Activated naive CD4-positive, alpha-beta T cell treated with anti-CD3 and anti-CD28 coated beads for 36 hours (primary cell): ENCODE data around the gene ECEL1. TPM values are rescaled to one million over a fixed set of nuclear protein-coding genes. Genes with fewer than 3 reads are reported as not detected.
A peak's percentile ranks its signal among the peaks of the same experiment; 100 is the strongest.

Experiments used
- CTCF ChIA-PET: fragments of 350-600 bp; sonication (Branson Sonifier 250); formaldehyde crosslinking; loops from one replicate; lab custom pipeline; 2021; ENCODE audit warnings: antibody characterized with exemption; lab: Charles Lee
- DNase-seq: peaks from one replicate; pipeline ENCODE4 v3.0.0-alpha.2; 2020
- H3K27ac Mint-ChIP-seq: one replicate; pipeline ENCODE4 v1.8.0; 2021; ENCODE audit warnings: mild to moderate bottlenecking, mixed read lengths
- H3K27me3 Mint-ChIP-seq: one replicate; pipeline ENCODE4 v1.8.0; 2021; ENCODE audit warnings: low read depth, mixed read lengths
- H3K36me3 Mint-ChIP-seq: one replicate; pipeline ENCODE4 v1.8.0; 2021; ENCODE audit warnings: low read depth, mixed read lengths
- H3K4me1 Mint-ChIP-seq: one replicate; pipeline ENCODE4 v1.8.0; 2021; ENCODE audit warnings: low read depth, mixed read lengths
- H3K4me3 Mint-ChIP-seq: one replicate; pipeline ENCODE4 v1.8.0; 2021; ENCODE audit warnings: mild to moderate bottlenecking, moderate library complexity, mixed read lengths
- H3K9me3 Mint-ChIP-seq: one replicate; pipeline ENCODE4 v1.8.0; 2021; ENCODE audit warnings: mixed read lengths
- intact Hi-C: fragments of 100-400 bp; cut with micrococcal nuclease; formaldehyde crosslinking; loops from one replicate; pipeline ENCODE4 v1.15.1; 2023
- total RNA-seq, 2 experiments: library from RNA; stranded (reverse); gene quantifications; one replicate each; pipeline ENCODE4 v1.2.3, GENCODE V29; 2021

ECEL1 gene
- total RNA-seq, 2 experiments from 2014 or later: 0.12 TPM; not detected in 1

DNA sequence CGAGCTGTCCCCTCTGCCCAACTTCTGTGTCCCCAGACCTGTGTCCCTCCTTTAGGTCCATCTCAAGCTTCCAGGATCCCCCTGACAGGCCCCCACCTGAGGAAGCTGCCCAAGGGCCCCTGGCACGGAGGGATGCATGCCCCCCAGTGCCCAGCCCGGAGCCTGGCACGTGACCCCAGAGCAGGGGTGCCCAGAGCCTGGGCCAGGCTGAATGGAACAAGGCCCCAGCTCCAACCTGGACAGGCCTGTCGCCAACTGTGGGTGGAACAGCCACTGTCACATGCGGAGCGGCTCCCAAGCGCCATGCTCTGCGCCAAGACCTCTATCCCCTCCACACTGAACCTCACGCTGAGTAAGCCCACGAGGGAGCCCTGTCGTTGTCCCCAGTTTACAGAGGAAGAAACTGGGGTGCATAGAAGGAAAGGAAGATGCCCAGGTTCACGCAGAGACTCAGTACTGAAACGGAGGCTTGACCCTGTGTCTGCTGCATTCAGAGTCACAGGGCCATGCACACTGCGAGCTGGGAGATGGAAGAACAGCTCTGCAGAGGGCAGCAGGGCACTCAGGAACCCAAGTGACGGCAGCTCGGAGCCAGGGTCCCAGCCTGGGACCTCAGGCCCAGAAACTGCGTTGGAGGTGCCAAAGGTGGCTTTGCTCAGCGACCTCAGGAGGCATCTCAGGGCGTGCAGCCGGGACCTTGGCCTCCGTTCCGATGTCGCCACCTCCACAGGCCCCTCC lies 5.5 kb upstream of the ECEL1 start:
- Mint-ChIP-seq H3K36me3 (no peaks in the 10 kb centered on the region), H3K27ac (no peak overlapping the region), H3K27me3 (peaks cover 13% of the 10 kb centered on the region), H3K4me1 (no peaks in the 10 kb centered on the region), H3K9me3 (no peaks in the 10 kb centered on the region), H3K4me3 (no peak overlapping the region)
- CTCF ChIA-PET: interaction anchor here (1.4 kb wide), 1 partner anchor 640 kb away, joined by 3 read pairs; no protein-coding TSS in a partner anchor
- DNase-seq: no peak
- intact Hi-C loops: no loop called here

DNA sequence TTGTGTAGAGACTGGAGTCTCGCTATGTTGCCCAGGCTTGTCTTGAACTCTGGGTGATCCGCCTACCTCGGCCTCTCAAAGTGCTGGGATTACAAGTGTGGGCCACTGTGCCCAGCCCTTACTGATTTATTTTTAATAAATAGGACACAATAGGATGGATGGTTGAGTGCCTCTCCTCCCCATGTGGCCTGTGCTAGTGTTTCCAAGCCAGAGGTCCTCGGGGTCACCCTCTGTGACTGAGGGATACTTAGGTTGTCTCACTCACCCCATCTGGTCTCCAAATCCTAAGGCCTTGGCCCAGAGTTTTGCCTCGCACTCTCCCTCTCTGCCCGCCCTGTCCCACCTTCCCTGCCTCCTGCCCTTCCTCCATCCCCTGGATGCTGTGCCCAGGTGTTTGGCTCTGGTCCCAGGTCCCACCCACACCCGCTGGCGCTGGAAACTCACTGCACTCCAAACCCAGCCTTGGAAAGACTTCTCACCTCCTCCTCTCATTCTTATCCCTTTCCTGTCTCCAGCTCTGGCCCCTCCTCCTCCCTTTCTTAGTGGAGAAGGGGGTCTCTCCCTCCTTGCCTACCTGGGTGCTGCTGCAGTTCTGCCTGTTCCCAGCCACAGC lies 4.7 kb upstream of the ECEL1 start:
- H3K36me3 Mint-ChIP-seq: no peaks in the 10 kb centered on the region

DNA sequence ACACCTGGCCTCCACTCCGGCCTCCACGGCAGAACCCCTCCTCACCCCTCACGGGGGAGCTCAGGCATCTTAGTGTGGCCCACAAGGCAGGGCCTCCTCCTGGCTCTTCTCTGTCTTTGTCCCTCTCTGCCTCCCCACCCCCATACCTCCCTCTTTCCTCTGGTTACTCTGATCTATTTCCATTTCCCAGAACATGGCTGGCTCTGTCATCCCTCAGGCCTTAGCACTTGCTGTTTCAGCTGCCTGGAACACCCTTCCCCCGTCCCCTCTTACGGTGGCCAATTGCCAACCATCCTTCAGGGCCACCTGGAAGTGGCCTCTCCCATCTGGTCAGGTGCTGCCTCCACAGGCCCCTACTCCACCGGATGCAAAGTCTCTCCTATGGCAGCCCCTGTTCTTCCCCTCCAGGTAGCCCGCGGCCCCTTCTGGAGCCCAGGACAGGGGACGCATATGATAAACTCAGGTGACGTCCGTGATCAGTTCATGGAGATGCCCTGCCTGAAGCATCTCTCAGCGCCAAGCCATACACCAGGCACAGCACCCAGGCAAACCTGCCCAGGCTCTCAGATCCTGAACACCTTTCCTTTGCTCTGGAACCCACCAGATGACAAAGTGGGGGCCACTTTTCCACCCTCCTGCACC lies 3.6 kb upstream of the ECEL1 start:
- Mint-ChIP-seq H3K4me1 (no peaks in the 10 kb centered on the region), H3K27me3 (peaks cover 22% of the 10 kb centered on the region), H3K9me3 (no peaks in the 10 kb centered on the region), H3K4me3 (no peak overlapping the region), H3K36me3 (no peaks in the 10 kb centered on the region), H3K27ac (no peak overlapping the region)
- DNase-seq: no peak
- CTCF ChIA-PET: no interaction called here
- intact Hi-C loops: no loop called here

More for the DNA sequence above, 4.7 kb upstream of the ECEL1 start:
- Mint-ChIP-seq H3K4me1 (no peaks in the 10 kb centered on the region), H3K27me3 (peaks cover 17% of the 10 kb centered on the region), H3K9me3 (no peaks in the 10 kb centered on the region), H3K27ac (no peak overlapping the region), H3K4me3 (no peak overlapping the region)
- intact Hi-C loops: no loop called here
- CTCF ChIA-PET: no interaction called here
- DNase-seq: no peak

DNA sequence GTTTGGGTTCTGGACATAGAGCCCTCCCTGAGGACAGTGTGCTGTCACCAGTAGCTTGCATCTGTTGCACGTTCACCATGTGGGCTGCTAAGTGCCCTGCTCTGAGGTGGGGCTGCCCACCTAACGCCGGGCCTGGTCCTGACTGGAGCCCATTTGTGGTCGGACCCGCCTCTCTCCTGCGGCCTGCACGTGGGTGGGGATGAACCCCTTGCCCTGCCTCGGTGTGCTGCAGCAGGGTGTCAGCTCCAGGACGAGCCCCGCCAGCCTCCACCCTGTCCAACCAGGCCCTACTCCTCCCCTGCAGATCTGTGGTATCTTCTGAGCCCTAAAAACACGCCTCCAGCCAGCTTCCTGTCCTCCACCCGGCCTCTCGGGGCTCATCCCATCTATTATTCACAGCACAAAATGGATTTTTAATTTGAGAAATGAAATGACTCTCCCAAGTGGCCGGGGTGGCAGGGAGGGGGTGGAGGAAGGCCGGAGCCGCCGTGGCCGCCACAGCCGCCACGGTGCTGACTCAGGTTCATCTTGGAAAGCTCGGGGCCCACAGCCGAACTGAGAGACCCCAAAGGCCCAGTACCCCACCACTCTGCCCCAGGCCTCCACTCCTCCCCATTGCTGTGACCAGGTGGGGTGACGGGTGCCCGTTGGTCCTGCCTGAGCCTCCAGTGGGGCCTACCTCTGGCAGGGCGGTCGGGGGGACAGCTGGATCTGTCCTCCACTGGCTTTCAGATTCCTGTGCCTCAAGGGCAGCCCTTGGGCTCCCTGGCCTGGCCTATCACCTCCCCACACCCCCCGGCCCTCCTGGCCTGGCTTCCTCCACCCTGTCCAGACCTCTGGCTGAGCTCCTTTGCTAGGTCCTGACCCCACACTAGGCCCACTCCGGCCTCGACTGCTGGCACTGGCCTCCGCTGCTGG lies 2.8 kb upstream of the ECEL1 start:
- Mint-ChIP-seq H3K36me3 (no peaks in the 10 kb centered on the region), H3K27me3 (peaks cover 22% of the 10 kb centered on the region), H3K9me3 (no peaks in the 10 kb centered on the region), H3K4me1 (peaks cover under 1% of the 10 kb centered on the region), H3K4me3 (no peak overlapping the region), H3K27ac (no peak overlapping the region)
- intact Hi-C loops: no loop called here
- DNase-seq: no peak
- CTCF ChIA-PET: no interaction called here

DNA sequence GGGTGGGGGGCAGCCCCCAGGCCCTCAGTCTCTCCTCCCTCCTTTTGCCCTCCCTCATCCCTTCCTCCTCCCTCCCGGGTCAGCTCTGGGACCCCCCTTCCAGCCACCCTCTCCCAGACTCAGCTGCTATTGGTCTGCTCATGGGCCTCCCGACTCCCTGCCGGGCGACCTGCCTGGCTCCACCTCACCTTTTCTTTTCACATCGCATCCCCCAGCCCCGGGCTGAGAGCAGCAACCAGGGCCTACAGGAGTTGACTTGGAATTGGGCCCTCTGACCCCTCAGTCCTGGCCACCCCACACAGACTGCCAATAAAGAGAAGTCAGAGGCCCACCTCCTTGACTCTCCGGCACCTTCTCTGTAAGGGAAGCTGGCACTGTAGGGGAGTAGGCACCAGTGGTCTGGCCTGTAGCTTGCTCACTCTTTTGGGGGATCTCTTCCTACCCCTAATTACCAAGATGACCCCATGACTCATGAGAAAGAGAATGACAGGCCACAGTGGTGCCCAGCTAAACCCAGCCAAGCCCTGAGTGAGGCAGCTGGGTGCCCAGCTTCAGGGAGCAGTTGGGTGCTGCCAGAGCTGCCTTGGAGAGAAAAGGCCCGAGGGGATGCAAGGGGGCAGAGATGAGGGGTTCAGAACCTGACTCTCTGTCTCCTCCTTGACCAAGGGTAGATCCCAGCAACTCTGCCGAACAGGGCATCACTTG lies 2.0 kb upstream of the ECEL1 start:
- Mint-ChIP-seq H3K36me3 (no peaks in the 10 kb centered on the region), H3K4me3 (no peak overlapping the region), H3K9me3 (no peaks in the 10 kb centered on the region), H3K27me3 (peaks cover 30% of the 10 kb centered on the region), H3K4me1 (peaks cover 3% of the 10 kb centered on the region), H3K27ac (no peak overlapping the region)
- CTCF ChIA-PET: no interaction called here
- intact Hi-C loops: no loop called here
- no peak for DNase-seq

DNA sequence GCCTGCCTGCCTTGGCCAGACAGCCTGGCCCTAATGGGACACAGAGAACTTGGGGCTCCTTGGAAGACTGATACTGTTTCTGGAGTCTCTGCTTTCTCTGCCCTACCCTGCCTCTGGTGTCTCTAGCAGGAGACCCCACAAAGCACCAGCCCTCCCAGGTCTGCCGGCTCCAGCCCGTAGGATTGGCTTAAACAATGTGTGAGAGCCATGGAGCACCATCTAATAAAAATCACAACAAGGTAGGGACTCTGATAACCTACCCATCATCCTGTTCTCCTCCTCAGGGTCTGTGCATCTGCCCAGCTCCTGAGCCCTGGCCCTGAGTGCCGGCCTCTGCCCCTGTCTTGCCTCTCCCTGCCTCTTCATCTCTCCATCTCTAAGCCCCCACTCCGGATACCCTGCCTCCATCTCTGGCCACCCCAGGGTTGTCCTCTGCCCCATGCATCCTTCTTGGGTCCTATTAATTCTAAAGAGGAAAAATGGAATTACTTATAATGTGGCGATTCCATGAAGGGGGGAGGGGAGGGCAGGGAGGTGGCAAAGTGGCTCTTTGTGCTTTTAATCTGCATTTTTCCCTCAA lies 1.2 kb upstream of the ECEL1 start:
- H3K36me3 Mint-ChIP-seq: no peaks in the 10 kb centered on the region
- no peak for DNase-seq
- H3K27me3 Mint-ChIP-seq: peaks cover 34% of the 10 kb centered on the region
- H3K4me1 Mint-ChIP-seq: peaks cover 3% of the 10 kb centered on the region
- no peak overlapping the region for H3K4me3 Mint-ChIP-seq
- CTCF ChIA-PET: no interaction called here
- intact Hi-C loops: no loop called here
- H3K9me3 Mint-ChIP-seq: no peaks in the 10 kb centered on the region
- no peak overlapping the region for H3K27ac Mint-ChIP-seq

DNA sequence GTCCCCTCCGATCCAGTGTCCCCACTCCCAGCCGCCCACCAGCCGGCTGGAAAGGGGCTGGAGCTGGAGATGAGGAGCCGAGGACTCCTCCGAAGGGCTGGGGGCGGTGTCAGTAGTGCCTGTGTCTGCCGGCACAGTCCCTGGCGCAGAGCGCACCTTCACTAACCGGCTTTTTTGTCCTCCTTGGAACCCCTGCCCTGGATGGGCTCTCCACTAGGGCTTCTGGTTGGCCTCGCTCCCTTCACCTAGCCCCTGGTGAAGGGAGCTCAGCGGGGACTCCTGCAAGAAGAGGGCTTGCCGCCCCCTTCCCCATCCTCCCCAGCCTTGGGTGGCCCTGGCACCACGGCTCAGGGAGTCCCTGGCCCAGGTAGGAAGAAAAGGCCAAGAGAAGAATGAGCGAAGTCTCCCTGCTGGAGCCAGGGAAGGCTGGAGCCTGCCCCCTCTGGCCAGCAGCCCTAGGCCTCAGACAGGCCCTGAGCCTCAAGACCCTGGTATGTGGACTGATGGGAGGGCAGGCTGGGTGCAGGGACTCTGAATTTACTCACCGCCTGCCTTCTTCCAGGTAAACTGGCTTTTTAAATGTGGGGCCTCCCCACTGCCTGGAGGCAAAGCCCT lies 570 bp upstream of the ECEL1 start:
- Mint-ChIP-seq H3K36me3 (no peaks in the 10 kb centered on the region), H3K4me1 (peaks cover 3% of the 10 kb centered on the region), H3K27me3 (peaks cover 34% of the 10 kb centered on the region), H3K9me3 (no peaks in the 10 kb centered on the region), H3K4me3 (no peak overlapping the region), H3K27ac (no peak overlapping the region)
- DNase-seq: no peak
- intact Hi-C loops: no loop called here
- CTCF ChIA-PET: no interaction called here

DNA sequence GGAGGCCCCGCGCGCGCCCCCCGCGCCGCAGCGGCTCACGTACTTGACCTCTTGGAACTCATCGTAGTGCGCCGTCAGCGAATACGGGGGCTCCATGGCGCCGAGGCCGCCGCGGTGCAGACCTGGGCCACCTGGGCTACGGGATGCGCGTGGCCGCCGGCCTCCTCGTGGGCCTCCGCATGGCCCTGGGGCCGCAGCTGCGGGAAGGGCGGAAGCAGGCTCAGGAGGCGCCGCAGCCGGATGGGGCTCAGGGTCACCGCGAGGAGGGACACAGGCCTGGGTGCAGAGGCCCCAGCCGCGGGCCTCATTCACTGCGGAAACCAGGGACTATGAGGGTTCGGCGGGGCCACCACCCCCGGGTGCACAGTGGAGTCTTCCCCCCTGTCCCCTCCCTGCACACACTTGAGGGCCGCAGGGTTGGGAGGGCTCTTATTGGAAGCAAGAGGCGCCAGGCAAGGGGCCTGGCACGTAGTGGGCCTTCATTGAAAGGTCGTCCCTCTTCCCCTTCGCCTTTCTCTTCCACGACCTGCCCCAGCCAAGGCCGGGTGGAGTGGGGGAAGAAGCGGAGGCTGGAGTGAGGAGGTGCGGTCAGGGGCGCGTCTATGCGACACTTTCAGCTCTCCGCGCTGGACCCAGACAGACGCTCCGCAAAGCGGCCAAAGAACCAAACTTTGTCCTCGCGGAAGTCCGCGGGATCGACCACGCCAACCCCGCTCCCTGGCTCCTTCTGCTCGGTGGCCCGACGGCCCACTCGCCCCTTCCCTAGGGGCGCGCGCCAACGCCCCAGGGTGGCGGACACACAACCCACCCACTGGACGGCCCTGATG lies 863 bp downstream of the ECEL1 start:
- Mint-ChIP-seq H3K36me3 (no peaks in the 10 kb centered on the region), H3K27me3 (peaks cover 34% of the 10 kb centered on the region), H3K27ac (no peak overlapping the region), H3K4me3 (no peak overlapping the region), H3K4me1 (peaks cover 3% of the 10 kb centered on the region), H3K9me3 (no peaks in the 10 kb centered on the region)
- intact Hi-C loops: no loop called here
- CTCF ChIA-PET: no interaction called here
- DNase-seq: no peak

DNA sequence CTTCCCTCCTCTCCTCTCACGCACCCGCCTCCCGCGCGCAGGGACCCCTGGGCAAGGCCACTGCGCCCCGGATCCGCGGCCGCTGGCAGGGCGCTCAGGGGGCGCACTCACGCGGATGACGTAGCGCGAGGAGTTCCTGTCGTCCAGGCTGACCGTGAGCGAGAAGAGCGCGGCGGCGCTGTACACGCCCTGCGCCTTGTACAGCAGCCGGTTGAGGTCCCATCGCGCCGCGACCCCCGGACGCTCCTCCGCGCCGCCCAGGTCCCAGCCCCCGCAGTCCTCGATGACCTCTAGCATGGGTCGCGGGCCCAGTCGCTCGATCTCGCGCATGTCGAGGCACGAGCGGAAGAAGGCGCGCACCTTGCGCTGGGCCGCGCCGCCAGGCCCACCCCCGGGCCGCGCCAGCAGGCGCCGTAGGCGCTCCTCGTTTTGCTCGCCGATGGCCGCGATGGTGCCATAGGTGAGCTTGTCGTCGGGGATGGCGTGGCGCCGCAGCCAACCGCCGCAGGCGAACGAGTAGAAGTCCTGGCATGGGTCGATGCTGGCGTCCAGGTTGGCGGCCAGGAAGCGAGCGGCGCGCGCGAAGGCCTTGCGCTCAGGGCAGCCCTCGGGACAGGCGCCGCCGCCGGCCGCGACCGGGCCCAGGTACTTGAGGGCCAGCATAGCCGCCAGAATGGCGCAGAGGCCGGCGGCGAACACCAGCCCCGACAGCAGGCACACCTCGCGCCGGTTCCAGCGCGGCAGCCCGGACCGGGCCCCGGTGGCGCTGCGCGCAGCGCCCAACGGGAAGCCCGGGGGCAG lies 1.7 kb downstream of the ECEL1 start:
- Mint-ChIP-seq H3K27ac (no peak overlapping the region), H3K27me3 (peaks cover 34% of the 10 kb centered on the region), H3K4me3 (no peak overlapping the region), H3K36me3 (no peaks in the 10 kb centered on the region), H3K9me3 (no peaks in the 10 kb centered on the region), H3K4me1 (peaks cover 3% of the 10 kb centered on the region)
- CTCF ChIA-PET: no interaction called here
- intact Hi-C loops: no loop called here
- DNase-seq: no peak

DNA sequence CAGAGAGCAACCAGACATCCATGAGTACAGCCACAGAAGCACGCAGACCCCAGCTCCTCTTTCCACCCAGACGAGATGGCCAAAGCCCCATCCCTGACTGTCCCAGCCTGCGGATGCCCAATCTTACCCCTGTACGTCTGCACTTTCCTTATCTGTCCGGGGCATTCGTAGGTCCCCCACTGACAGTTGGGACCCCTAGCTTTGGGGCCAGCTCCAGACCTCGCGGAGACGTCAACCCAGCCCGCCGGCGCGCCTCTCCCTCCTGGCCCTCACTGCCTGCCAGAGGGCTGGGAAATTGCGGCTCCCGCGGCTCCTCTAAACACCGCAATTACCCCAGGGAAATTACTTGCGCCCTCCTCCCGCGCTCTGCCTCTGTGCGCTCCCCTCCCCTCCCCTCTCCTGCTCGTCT lies 2.3 kb downstream of the ECEL1 start:
- H3K4me3 Mint-ChIP-seq: peak overlapping the region; percentile 3
- intact Hi-C loops: no loop called here
- H3K4me1 Mint-ChIP-seq: peaks cover 3% of the 10 kb centered on the region
- CTCF ChIA-PET: interaction anchor here (1.1 kb wide), 1 partner anchor 578 kb away, joined by 3 read pairs; no protein-coding TSS in a partner anchor
- H3K9me3 Mint-ChIP-seq: no peaks in the 10 kb centered on the region
- H3K27me3 Mint-ChIP-seq: peaks cover 34% of the 10 kb centered on the region
- H3K27ac Mint-ChIP-seq: no peak overlapping the region
- DNase-seq: peak; percentile 3
- no peaks in the 10 kb centered on the region for H3K36me3 Mint-ChIP-seq
